Ishikawa (cell line): Measurements from ENCODE around the gene MOB4.

Source experiments
- CEBPB ChIP-seq: IDR thresholded peaks from 2 replicates; pipeline ENCODE4 v1.6.1; 2012
- CREB1 ChIP-seq: IDR thresholded peaks from 2 replicates; pipeline ENCODE4 v1.6.1; 2012; ENCODE audit warnings: low read depth
- EGR1 ChIP-seq: IDR thresholded peaks from 2 replicates; pipeline ENCODE4 v1.6.1; 2012
- EP300 ChIP-seq: IDR thresholded peaks from 2 replicates; pipeline ENCODE4 v1.6.1; 2012; ENCODE audit warnings: borderline replicate concordance
- FOXM1 ChIP-seq: IDR thresholded peaks from 2 replicates; pipeline ENCODE4 v1.6.1; 2012; ENCODE audit warnings: low read depth, borderline replicate concordance
- MAX ChIP-seq: IDR thresholded peaks from 2 replicates; pipeline ENCODE4 v1.6.1; 2012
- NFIC ChIP-seq: IDR thresholded peaks from 2 replicates; pipeline ENCODE4 v1.6.1; 2012
- RAD21 ChIP-seq: IDR thresholded peaks from 2 replicates; pipeline ENCODE4 v1.6.1; 2012; ENCODE audit warnings: low read depth
- TAF1 ChIP-seq: IDR thresholded peaks from 2 replicates; pipeline ENCODE4 v1.6.1; 2012; ENCODE audit warnings: low read depth, mild to moderate bottlenecking
- TCF12 ChIP-seq: IDR thresholded peaks from 2 replicates; pipeline ENCODE4 v1.6.1; 2012; ENCODE audit warnings: low read depth
- TEAD4 ChIP-seq: IDR thresholded peaks from 2 replicates; pipeline ENCODE4 v1.6.1; 2012
- USF1 ChIP-seq: IDR thresholded peaks from 2 replicates; pipeline ENCODE4 v1.6.1; 2012
- YY1 ChIP-seq: IDR thresholded peaks from 2 replicates; pipeline ENCODE4 v1.6.1; 2012; ENCODE audit warnings: low read depth
- ZBTB7A ChIP-seq: IDR thresholded peaks from 2 replicates; pipeline ENCODE4 v1.6.1; 2012; ENCODE audit warnings: low read depth
- TF ChIP-seq, protein P1 (sequence below): IDR thresholded peaks from 2 replicates; pipeline ENCODE4 v1.6.1; 2012; ENCODE audit warnings: low read depth, mild to moderate bottlenecking

The MOB4 gene

GRCh38 chr2:197558393-197558792 is 42.5 kb downstream of the MOB4 start:
- TF ChIP-seq TEAD4 (no peak), MAX (no peak), TCF12 (no peak), EGR1 (no peak), CREB1 (no peak), TAF1 (no peak), CEBPB (no peak), NFIC (no peak), RAD21 (no peak), YY1 (no peak), FOXM1 (no peak), USF1 (no peak), EP300 (no peak), ZBTB7A (no peak)
- TF ChIP-seq, protein P1, sequence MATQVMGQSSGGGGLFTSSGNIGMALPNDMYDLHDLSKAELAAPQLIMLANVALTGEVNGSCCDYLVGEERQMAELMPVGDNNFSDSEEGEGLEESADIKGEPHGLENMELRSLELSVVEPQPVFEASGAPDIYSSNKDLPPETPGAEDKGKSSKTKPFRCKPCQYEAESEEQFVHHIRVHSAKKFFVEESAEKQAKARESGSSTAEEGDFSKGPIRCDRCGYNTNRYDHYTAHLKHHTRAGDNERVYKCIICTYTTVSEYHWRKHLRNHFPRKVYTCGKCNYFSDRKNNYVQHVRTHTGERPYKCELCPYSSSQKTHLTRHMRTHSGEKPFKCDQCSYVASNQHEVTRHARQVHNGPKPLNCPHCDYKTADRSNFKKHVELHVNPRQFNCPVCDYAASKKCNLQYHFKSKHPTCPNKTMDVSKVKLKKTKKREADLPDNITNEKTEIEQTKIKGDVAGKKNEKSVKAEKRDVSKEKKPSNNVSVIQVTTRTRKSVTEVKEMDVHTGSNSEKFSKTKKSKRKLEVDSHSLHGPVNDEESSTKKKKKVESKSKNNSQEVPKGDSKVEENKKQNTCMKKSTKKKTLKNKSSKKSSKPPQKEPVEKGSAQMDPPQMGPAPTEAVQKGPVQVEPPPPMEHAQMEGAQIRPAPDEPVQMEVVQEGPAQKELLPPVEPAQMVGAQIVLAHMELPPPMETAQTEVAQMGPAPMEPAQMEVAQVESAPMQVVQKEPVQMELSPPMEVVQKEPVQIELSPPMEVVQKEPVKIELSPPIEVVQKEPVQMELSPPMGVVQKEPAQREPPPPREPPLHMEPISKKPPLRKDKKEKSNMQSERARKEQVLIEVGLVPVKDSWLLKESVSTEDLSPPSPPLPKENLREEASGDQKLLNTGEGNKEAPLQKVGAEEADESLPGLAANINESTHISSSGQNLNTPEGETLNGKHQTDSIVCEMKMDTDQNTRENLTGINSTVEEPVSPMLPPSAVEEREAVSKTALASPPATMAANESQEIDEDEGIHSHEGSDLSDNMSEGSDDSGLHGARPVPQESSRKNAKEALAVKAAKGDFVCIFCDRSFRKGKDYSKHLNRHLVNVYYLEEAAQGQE, result no peak

- TF ChIP-seq EGR1 (no peak), CREB1 (no peak), MAX (no peak), YY1 (no peak), ZBTB7A (no peak), FOXM1 (no peak), TCF12 (no peak), NFIC (no peak)
These were observed 43.8 kb downstream of the MOB4 start for GRCh38 chr2:197559681-197560080.

DNA sequence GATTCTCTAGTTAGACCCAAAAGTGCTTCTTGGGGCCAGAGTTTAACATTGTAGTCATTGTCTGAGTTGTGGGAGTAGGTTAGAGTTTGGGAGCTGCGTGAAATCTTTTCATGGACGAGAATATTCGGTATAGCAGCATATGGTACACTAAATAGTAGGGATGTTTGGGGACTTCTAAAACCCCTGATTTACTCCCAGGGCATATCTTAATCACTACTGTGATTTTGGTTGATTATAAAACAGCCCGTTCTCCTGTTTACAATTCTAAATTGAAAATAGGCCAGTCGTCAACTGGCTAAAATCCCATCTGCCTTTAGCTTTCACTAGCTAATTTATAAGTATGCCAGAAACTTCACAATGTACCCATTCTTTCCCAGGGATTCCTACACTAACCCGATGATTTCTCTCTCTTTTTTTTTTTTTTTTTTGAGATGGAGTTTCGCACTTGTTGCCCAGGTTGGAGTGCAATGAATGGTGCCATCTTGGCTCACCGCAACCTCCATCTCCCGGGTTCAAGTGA is 44.3 kb downstream of the MOB4 start:
- TF ChIP-seq RAD21, result no peak
- TF ChIP-seq, protein P1, result no peak
- no peak for TF ChIP-seq EP300
- no peak for TF ChIP-seq CREB1
- TF ChIP-seq YY1, result no peak
- TF ChIP-seq USF1, result no peak
- no peak for TF ChIP-seq NFIC
- TF ChIP-seq TEAD4, result no peak
- TF ChIP-seq TAF1, result no peak
- no peak for TF ChIP-seq FOXM1
- TF ChIP-seq MAX, result no peak
- no peak for TF ChIP-seq EGR1

- TF ChIP-seq CREB1, result no peak
- no peak for TF ChIP-seq YY1
- TF ChIP-seq TCF12, result no peak
- TF ChIP-seq NFIC, result no peak
- no peak for TF ChIP-seq TEAD4
- TF ChIP-seq EGR1, result no peak
- TF ChIP-seq TAF1, result no peak
- TF ChIP-seq RAD21, result no peak
These were observed 55.9 kb downstream of the MOB4 start for GRCh38 chr2:197571627-197572271.

- no peak for TF ChIP-seq MAX
- no peak for TF ChIP-seq RAD21
- no peak for TF ChIP-seq USF1
- TF ChIP-seq EGR1, result no peak
- no peak for TF ChIP-seq NFIC
- no peak for TF ChIP-seq EP300
- TF ChIP-seq, protein P1, result no peak
- no peak for TF ChIP-seq ZBTB7A
- no peak for TF ChIP-seq TCF12
- TF ChIP-seq CEBPB, result no peak
These were observed 57.7 kb downstream of the MOB4 start for GRCh38 chr2:197573608-197574007.
